Astrocyte (in vitro differentiated cells and primary cell): ENCODE measurements around the gene MALT1.

Experiments used
- EZH2 ChIP-seq: IDR thresholded peaks from 2 replicates; pipeline ENCODE4 v1.6.1; 2012; ENCODE audit warnings: mild to moderate bottlenecking, low read length, inconsistent platforms; ENCODE audit not compliant: insufficient read depth
- TF ChIP-seq, protein P1 (sequence below): IDR thresholded peaks from 2 replicates; pipeline ENCODE4 v1.5.1; 2011; ENCODE audit warnings: low read depth, mild to moderate bottlenecking, inconsistent platforms, low read length, moderate library complexity; ENCODE audit not compliant: insufficient read depth

DNA sequence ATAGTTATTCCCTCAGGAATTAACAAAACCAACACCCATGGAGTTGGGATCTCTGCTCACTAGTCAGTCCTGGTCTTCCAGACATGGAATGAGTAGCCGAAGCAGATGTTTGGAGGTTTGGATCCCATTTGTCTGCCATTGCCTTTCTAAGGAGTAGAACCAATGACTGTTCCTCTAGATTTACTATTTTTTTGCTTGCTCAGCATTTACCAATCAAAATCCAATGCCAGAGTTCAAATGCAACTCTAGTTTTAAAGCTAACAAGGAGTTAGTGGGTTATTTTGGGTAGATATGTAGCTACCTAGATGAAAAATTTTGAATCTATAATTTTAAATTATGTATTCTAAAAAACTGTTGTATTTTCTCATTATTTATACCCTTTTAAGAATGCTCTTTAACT, 62.6 kb downstream of the MALT1 start:
- TF ChIP-seq, protein P1, sequence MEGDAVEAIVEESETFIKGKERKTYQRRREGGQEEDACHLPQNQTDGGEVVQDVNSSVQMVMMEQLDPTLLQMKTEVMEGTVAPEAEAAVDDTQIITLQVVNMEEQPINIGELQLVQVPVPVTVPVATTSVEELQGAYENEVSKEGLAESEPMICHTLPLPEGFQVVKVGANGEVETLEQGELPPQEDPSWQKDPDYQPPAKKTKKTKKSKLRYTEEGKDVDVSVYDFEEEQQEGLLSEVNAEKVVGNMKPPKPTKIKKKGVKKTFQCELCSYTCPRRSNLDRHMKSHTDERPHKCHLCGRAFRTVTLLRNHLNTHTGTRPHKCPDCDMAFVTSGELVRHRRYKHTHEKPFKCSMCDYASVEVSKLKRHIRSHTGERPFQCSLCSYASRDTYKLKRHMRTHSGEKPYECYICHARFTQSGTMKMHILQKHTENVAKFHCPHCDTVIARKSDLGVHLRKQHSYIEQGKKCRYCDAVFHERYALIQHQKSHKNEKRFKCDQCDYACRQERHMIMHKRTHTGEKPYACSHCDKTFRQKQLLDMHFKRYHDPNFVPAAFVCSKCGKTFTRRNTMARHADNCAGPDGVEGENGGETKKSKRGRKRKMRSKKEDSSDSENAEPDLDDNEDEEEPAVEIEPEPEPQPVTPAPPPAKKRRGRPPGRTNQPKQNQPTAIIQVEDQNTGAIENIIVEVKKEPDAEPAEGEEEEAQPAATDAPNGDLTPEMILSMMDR, result no peak
- no peak for TF ChIP-seq EZH2
